Mesendoderm (in vitro differentiated cells): Measurements from ENCODE around the gene GPATCH4.

Experiments used
- DNase-seq: peaks from one replicate; pipeline ENCODE4 v3.0.0; 2013
- H2AK5ac ChIP-seq: 2 replicates; pipeline ENCODE4 v1.6.1; 2013; ENCODE audit warnings: low read length, inconsistent platforms
- H2BK120ac ChIP-seq: 2 replicates; pipeline ENCODE4 v1.6.1; 2013; ENCODE audit warnings: low read depth, mild to moderate bottlenecking, low read length, moderate library complexity, mixed read lengths
- H2BK15ac ChIP-seq: replicated peaks from 2 replicates; pipeline ENCODE4 v1.6.1; 2013; ENCODE audit warnings: low read depth, mild to moderate bottlenecking, moderate library complexity
- H2BK5ac ChIP-seq: 2 replicates; pipeline ENCODE4 v1.6.1; 2013; ENCODE audit warnings: low read length, inconsistent platforms
- H3K18ac ChIP-seq: 2 replicates; pipeline ENCODE4 v1.6.1; 2013; ENCODE audit warnings: mild to moderate bottlenecking, low read length, mixed read lengths
- H3K23ac ChIP-seq: one replicate; pipeline ENCODE4 v1.6.1; 2013; ENCODE audit warnings: low read length
- H3K27ac ChIP-seq: 2 replicates; pipeline ENCODE4 v1.5.1; 2013; ENCODE audit warnings: low read depth, mild to moderate bottlenecking, inconsistent platforms, low read length, moderate library complexity
- H3K27me3 ChIP-seq: 2 replicates; pipeline ENCODE4 v1.6.1; 2013; ENCODE audit warnings: low read length, control low read depth, mild to moderate bottlenecking, inconsistent platforms; ENCODE audit not compliant: insufficient read depth, poor library complexity
- H3K36me3 ChIP-seq: 2 replicates; pipeline ENCODE4 v1.6.1; 2013; ENCODE audit warnings: low read length, inconsistent platforms; ENCODE audit not compliant: control insufficient read depth, insufficient read depth
- H3K4ac ChIP-seq: one replicate; pipeline ENCODE4 v1.6.1; 2013; ENCODE audit warnings: low read depth, mild to moderate bottlenecking, low read length, moderate library complexity
- H3K4me1 ChIP-seq: 2 replicates; pipeline ENCODE4 v1.6.1; 2013; ENCODE audit warnings: low read depth, low read length, inconsistent platforms; ENCODE audit not compliant: control insufficient read depth
- H3K4me2 ChIP-seq: 2 replicates; pipeline ENCODE4 v1.6.1; 2013; ENCODE audit warnings: low read length
- H3K4me3 ChIP-seq: 2 replicates; pipeline ENCODE4 v1.5.1; 2013; ENCODE audit warnings: mild to moderate bottlenecking, low read length
- H3K56ac ChIP-seq: one replicate; pipeline ENCODE4 v1.6.1; 2013; ENCODE audit warnings: low read length
- H3K79me1 ChIP-seq: 2 replicates; pipeline ENCODE4 v1.6.1; 2013; ENCODE audit warnings: low read length, inconsistent platforms
- H3K79me2 ChIP-seq: 2 replicates; pipeline ENCODE4 v1.6.1; 2013; ENCODE audit warnings: mild to moderate bottlenecking, low read length; ENCODE audit not compliant: control insufficient read depth, insufficient read depth
- H3K9ac ChIP-seq: 2 replicates; pipeline ENCODE4 v1.6.1; 2013; ENCODE audit warnings: low read length, inconsistent platforms
- H4K5ac ChIP-seq: one replicate; pipeline ENCODE4 v1.6.1; 2013; ENCODE audit warnings: low read length
- H4K8ac ChIP-seq: one replicate; pipeline ENCODE4 v1.6.1; 2013; ENCODE audit warnings: low read depth, mild to moderate bottlenecking, control low read depth, low read length, moderate library complexity
- WGBS: extraction: QIAGEN DNeasy Blood & Tissue Kit; methylation state at CpG from one replicate; pipeline ENCODE4 v1.1.7; 2013; ENCODE audit warnings: low lambda C conversion rate, missing lambda C conversion rate; ENCODE audit not compliant: insufficient coverage; ENCODE audit errors: extremely low coverage; 5-methylcytosine and 5-hydroxymethylcytosine counted together

GPATCH4 gene

DNA sequence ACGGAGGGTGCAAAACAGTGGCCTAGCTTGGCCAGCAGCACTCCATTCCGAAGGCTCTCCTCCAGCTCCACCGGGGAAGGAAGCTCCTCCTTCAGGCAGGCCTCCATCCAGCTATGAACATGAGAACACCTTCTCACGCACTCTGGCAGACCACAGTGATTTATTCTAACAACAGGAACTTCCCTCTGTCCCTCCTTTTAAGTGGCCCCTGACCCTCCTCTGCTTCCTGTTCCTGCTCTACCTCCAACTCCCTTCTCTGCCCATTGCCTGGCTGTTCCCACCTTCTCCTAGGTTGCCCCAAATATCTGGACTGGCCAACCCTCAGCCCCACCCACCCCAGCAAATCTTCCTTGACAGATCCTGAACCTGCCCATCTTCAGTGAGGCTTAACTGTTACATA is 34.8 kb downstream of the GPATCH4 start:
- no peak overlapping the region for H3K56ac ChIP-seq
- no peak overlapping the region for H3K9ac ChIP-seq
- no peak overlapping the region for H3K27ac ChIP-seq
- no peak overlapping the region for H4K5ac ChIP-seq
- H2BK120ac ChIP-seq = no peak overlapping the region
- H3K36me3 ChIP-seq = peaks cover 6% of the 10 kb centered on the region
- H2AK5ac ChIP-seq = no peak overlapping the region
- H3K4me3 ChIP-seq = no peak overlapping the region
- H3K4ac ChIP-seq = no peak overlapping the region
- no peak overlapping the region for H3K4me2 ChIP-seq
- no peak overlapping the region for H2BK15ac ChIP-seq
- peaks cover 3% of the 10 kb centered on the region for H3K79me1 ChIP-seq
- DNase-seq = no peak
- WGBS = no CpG with 5 or more reads among the region's 4 CpGs
- H3K4me1 ChIP-seq = peaks cover 4% of the 10 kb centered on the region
- no peak overlapping the region for H2BK5ac ChIP-seq
- peaks cover 3% of the 10 kb centered on the region for H3K79me2 ChIP-seq
- H3K18ac ChIP-seq = no peak overlapping the region
- H3K23ac ChIP-seq = no peak overlapping the region
- H4K8ac ChIP-seq = no peak overlapping the region
- H3K27me3 ChIP-seq = no peaks in the 10 kb centered on the region

DNA sequence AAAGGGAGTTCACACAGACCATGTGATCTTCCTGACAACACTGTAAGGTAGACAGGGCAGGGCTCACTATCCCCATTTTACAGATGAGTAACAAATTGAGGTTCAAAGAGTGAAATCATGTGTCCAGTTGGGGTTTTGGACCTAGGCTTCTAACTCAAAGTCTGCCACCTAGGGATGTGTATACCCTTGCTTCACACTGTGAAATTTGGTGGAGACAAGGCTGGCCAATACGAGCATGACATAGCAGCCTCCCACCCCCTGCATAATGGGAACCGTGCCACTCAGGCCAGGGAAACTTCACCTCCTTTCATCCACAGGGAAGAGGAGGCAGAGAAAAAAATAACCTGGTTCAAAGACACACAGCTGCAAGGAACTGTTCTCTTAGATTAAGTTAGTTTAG is 35.8 kb downstream of the GPATCH4 start:
- H4K8ac ChIP-seq = no peak overlapping the region
- no peak overlapping the region for H3K9ac ChIP-seq
- H3K4me1 ChIP-seq = no peaks in the 10 kb centered on the region
- no peaks in the 10 kb centered on the region for H3K27me3 ChIP-seq
- no peak overlapping the region for H3K4me3 ChIP-seq
- no peak for DNase-seq
- H3K18ac ChIP-seq = no peak overlapping the region
- H2BK5ac ChIP-seq = no peak overlapping the region
- H4K5ac ChIP-seq = no peak overlapping the region
- no peak overlapping the region for H2BK15ac ChIP-seq
- no peak overlapping the region for H3K4me2 ChIP-seq
- H2BK120ac ChIP-seq = no peak overlapping the region
- no peak overlapping the region for H2AK5ac ChIP-seq
- no peaks in the 10 kb centered on the region for H3K79me2 ChIP-seq
- no peak overlapping the region for H3K4ac ChIP-seq
- H3K56ac ChIP-seq = no peak overlapping the region
- no peak overlapping the region for H3K27ac ChIP-seq
- no CpG with 5 or more reads among the region's 2 CpGs for WGBS
- no peak overlapping the region for H3K23ac ChIP-seq
- peaks cover 8% of the 10 kb centered on the region for H3K36me3 ChIP-seq
- H3K79me1 ChIP-seq = no peaks in the 10 kb centered on the region

DNA sequence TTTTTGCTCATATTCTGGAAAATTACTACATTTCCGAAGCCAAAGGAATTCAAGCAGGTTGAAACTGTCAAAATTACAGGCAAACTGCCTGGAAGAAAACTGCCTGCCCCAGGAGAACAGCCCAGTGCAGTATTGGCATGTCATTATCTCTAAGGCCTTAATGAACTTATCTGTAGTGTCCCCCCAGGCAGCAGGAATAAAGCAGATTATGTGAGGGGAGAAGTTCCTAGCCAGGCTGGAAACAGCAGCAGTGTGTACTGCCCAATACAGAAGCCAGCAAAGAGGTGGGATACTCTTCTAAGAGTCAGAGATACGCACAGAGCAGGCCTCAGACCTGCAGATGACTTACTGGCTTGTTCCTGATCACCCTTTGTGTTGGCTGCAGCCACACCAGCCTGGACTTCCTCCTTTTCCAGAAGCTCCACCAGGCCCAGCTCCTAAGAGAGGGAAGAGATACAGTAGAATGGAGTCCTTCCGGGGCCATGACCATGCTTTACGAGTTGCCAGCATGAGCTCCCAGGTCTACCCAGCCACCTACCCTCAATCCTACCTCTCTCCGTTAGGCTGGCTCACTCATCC is 40.6 kb downstream of the GPATCH4 start:
- DNase-seq = peak; percentile 76
- H3K27me3 ChIP-seq = no peaks in the 10 kb centered on the region
- H3K4me1 ChIP-seq = no peaks in the 10 kb centered on the region
- H3K79me1 ChIP-seq = no peaks in the 10 kb centered on the region
- no peak overlapping the region for H3K18ac ChIP-seq
- no CpG with 5 or more reads among the region's 5 CpGs for WGBS
- H3K23ac ChIP-seq = no peak overlapping the region
- H3K27ac ChIP-seq = no peak overlapping the region
- no peak overlapping the region for H3K9ac ChIP-seq
- H4K5ac ChIP-seq = no peak overlapping the region
- no peak overlapping the region for H2AK5ac ChIP-seq
- no peak overlapping the region for H3K56ac ChIP-seq
- no peak overlapping the region for H3K4ac ChIP-seq
- H3K4me2 ChIP-seq = no peak overlapping the region
- H3K4me3 ChIP-seq = no peak overlapping the region
- no peaks in the 10 kb centered on the region for H3K79me2 ChIP-seq
- no peak overlapping the region for H4K8ac ChIP-seq
- no peak overlapping the region for H2BK120ac ChIP-seq
- H2BK15ac ChIP-seq = no peak overlapping the region
- H2BK5ac ChIP-seq = no peak overlapping the region
- peaks cover 11% of the 10 kb centered on the region for H3K36me3 ChIP-seq

DNA sequence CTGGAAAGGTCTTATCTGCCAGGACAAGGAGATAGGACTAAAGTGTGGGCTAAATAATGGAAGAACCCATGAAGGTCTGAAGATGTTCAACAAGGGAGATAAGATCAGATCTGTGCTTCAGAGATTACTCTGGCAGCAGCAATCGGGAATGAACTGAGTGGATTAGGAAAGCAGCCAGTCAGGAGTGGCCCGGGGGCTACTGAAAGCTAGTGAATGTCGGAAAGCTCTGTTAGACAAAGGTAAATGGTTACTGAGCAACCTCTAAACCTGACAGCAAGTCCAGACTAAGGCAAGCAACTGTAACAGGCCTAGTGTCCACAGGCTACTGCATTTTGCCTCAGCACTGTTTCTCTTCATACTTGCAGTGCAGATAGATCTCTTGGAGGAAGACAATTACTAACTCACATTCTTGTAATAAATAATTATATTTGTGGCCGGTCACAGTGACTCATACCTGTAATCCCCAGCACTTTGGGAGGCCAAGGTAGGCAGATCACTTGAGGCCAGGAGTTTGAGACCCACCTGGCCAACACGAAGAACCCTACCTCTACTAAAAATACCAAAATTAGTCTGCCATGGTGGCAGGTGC is 41.4 kb downstream of the GPATCH4 start:
- Histone ChIP-seq H3K9ac (no peak overlapping the region), H3K36me3 (peaks cover 9% of the 10 kb centered on the region), H3K27me3 (no peaks in the 10 kb centered on the region), H3K56ac (no peak overlapping the region), H3K4me1 (no peaks in the 10 kb centered on the region), H3K4me2 (no peak overlapping the region), H2BK5ac (no peak overlapping the region), H2BK15ac (no peak overlapping the region), H3K79me2 (no peaks in the 10 kb centered on the region), H4K5ac (no peak overlapping the region), H4K8ac (no peak overlapping the region), H3K23ac (no peak overlapping the region), H2AK5ac (no peak overlapping the region), H2BK120ac (no peak overlapping the region), H3K4ac (no peak overlapping the region), H3K4me3 (no peak overlapping the region), H3K79me1 (no peaks in the 10 kb centered on the region), H3K18ac (no peak overlapping the region), H3K27ac (no peak overlapping the region)
- peak; percentile 82 for DNase-seq
- no CpG with 5 or more reads among the region's 5 CpGs for WGBS

DNA sequence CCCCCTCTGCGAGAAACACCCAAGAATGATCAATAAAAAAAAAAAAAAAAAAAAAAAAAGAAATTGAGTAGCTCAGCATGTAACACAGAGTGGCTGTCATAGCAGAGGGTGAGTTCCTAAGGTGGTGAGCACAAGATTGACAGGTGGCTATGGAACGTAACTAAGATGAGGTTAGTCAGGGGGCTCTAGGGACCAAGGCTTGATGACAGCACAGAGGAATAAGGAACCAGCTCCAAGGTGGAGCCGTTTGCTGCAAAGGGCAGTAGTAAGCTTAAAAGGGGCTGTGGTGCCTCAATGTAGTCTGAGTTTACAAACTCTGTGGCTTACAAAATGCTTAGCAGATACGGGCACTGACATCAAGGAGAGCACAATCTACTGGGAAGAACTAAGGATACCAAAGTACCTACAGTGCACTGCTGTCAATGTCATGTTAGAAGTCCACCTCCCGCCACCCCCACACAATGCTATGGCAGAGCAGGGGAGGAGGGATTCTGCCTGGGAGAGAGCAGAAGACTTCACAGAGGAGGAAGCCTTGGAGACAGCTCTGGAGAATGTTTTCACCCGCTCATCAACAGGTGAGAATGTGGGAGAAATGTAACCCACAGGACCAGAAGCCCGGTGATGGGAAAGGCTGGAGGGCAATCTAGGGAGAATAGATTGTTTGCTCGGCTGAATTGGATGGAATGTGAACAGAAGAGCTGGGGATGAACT is 42.0 kb downstream of the GPATCH4 start:
- Histone ChIP-seq H3K36me3 (peaks cover 7% of the 10 kb centered on the region), H3K18ac (no peak overlapping the region), H3K79me1 (no peaks in the 10 kb centered on the region), H3K27ac (no peak overlapping the region), H2BK15ac (no peak overlapping the region), H2BK5ac (no peak overlapping the region), H2BK120ac (no peak overlapping the region), H3K4me2 (no peak overlapping the region), H3K4me3 (no peak overlapping the region), H3K9ac (no peak overlapping the region), H3K4ac (no peak overlapping the region), H4K8ac (no peak overlapping the region), H3K23ac (no peak overlapping the region), H3K56ac (no peak overlapping the region), H3K27me3 (no peaks in the 10 kb centered on the region), H3K79me2 (no peaks in the 10 kb centered on the region), H4K5ac (no peak overlapping the region), H2AK5ac (no peak overlapping the region), H3K4me1 (no peaks in the 10 kb centered on the region)
- WGBS = no CpG with 5 or more reads among the region's 8 CpGs
- DNase-seq = no peak
